ENCODE results near the gene FMC1. TPM values are rescaled to one million over a fixed set of nuclear protein-coding genes. Genes with fewer than 3 reads are reported as not detected.
"Not testable (repeated sequence)": the region's sequence is repeated elsewhere in the genome, so short reads cannot be mapped to it uniquely, and the experiment has no call there.

FMC1 gene
- 10 to 100 TPM; 11.5 to 12.0 TPM for total RNA-seq
- 10 to 100 TPM; 45.3 to 62.1 (median 53.6) TPM for polyA plus RNA-seq
- total RNA-seq = 0 to 0.86 (median 0.34) reads per million in 6 experiments

- Mint-ChIP-seq H3K9me3 (peaks cover 0 to 17% (median 4%) of the 10 kb centered on the region in 9 donors), H3K36me3 (peaks cover 4 to 11% (median 7%) of the 10 kb centered on the region in 3 donors), H3K27me3 (peaks cover 0 to 7% (median 0%) of the 10 kb centered on the region in 5 donors), H3K27ac (peak within 1 kb of the TSS; percentile 98 to 100 (median 100)), H3K4me1 (peaks cover 25 to 46% (median 42%) of the 10 kb centered on the region in 4 donors), H3K4me3 (peak within 1 kb of the TSS; percentile 93 to 100 (median 99))
- peak; percentile 55 to 66 for ATAC-seq
- POLR2A ChIA-PET = interaction anchor here (0.7 to 4.1 kb wide), 8 partner anchors 16 to 834 kb away, joined by 3 to 78 read pairs (median 5); partner anchors contain the start of gene LUC7L2
- peak; percentile 63 to 92 (median 86) for DNase-seq
These were observed at the start of gene FMC1 for GRCh38 chr7:139341058-139341775. FMC1 (plus strand) TSS chr7:139341337; CDS start chr7:139341385, 48 bp downstream.

- Mint-ChIP-seq H3K27ac (no peak overlapping the region), H3K4me3 (no peak overlapping the region), H3K4me1 (peaks cover 0 to 2% (median 0%) of the 10 kb centered on the region in 4 donors), H3K27me3 (peaks cover 0 to 1% (median 0%) of the 10 kb centered on the region in 5 donors), H3K36me3 (peaks cover 6 to 55% (median 20%) of the 10 kb centered on the region in 3 donors), H3K9me3 (no peaks in the 10 kb centered on the region)
- POLR2A ChIA-PET = no interaction called here
- no peak for DNase-seq
- ATAC-seq = no peak
These were observed 48.3 kb upstream of the FMC1 start for GRCh38 chr7:139292821-139293220.

- H3K4me3 Mint-ChIP-seq = no peak overlapping the region
- H3K36me3 Mint-ChIP-seq = peaks cover 0 to 54% (median 17%) of the 10 kb centered on the region in 3 donors
- DNase-seq = no peak
- no peaks in the 10 kb centered on the region for H3K4me1 Mint-ChIP-seq
- no peaks in the 10 kb centered on the region for H3K9me3 Mint-ChIP-seq
- H3K27me3 Mint-ChIP-seq = no peaks in the 10 kb centered on the region
- POLR2A ChIA-PET = no interaction called here
- ATAC-seq = no peak
- no peak overlapping the region for H3K27ac Mint-ChIP-seq
These were observed 47.6 kb upstream of the FMC1 start for GRCh38 chr7:139293534-139293933.

GRCh38 chr7:139294241-139294640 lies 46.9 kb upstream of the FMC1 start:
- ATAC-seq = no peak
- Mint-ChIP-seq H3K27ac (no peak overlapping the region), H3K9me3 (no peaks in the 10 kb centered on the region), H3K36me3 (peaks cover 0 to 56% (median 20%) of the 10 kb centered on the region in 3 donors), H3K4me1 (no peaks in the 10 kb centered on the region), H3K27me3 (no peaks in the 10 kb centered on the region), H3K4me3 (no peak overlapping the region)
- POLR2A ChIA-PET = interaction anchor here (0.7 kb wide), 1 partner anchor 35 kb away, joined by 4 read pairs; no protein-coding TSS in a partner anchor
- DNase-seq = no peak

GRCh38 chr7:139294951-139295575 lies 46.1 kb upstream of the FMC1 start:
- H3K27ac Mint-ChIP-seq = no peak overlapping the region
- ATAC-seq (no peak), DNase-seq (no peak)
- peaks cover 0 to 62% (median 20%) of the 10 kb centered on the region in 3 donors for H3K36me3 Mint-ChIP-seq
- no peaks in the 10 kb centered on the region for H3K9me3 Mint-ChIP-seq
- POLR2A ChIA-PET = interaction anchor here (0.7 kb wide), 1 partner anchor 35 kb away, joined by 4 read pairs; no protein-coding TSS in a partner anchor
- no peaks in the 10 kb centered on the region for H3K4me1 Mint-ChIP-seq
- no peaks in the 10 kb centered on the region for H3K27me3 Mint-ChIP-seq
- H3K4me3 Mint-ChIP-seq = no peak overlapping the region

GRCh38 chr7:139297795-139298194 lies 43.3 kb upstream of the FMC1 start:
- DNase-seq (no peak), ATAC-seq (no peak)
- Mint-ChIP-seq H3K9me3 (no peaks in the 10 kb centered on the region), H3K36me3 (peaks cover 0 to 71% (median 28%) of the 10 kb centered on the region in 3 donors), H3K27ac (no peak overlapping the region), H3K27me3 (no peaks in the 10 kb centered on the region), H3K4me1 (no peaks in the 10 kb centered on the region), H3K4me3 (no peak overlapping the region)
- POLR2A ChIA-PET = no interaction called here

GRCh38 chr7:139299296-139299695 lies 41.8 kb upstream of the FMC1 start:
- peaks cover 0 to 71% (median 29%) of the 10 kb centered on the region in 3 donors for H3K36me3 Mint-ChIP-seq
- no peak overlapping the region for H3K27ac Mint-ChIP-seq
- ATAC-seq (no peak), DNase-seq (no peak)
- no peaks in the 10 kb centered on the region for H3K9me3 Mint-ChIP-seq
- no peaks in the 10 kb centered on the region for H3K27me3 Mint-ChIP-seq
- H3K4me1 Mint-ChIP-seq = no peaks in the 10 kb centered on the region
- no peak overlapping the region for H3K4me3 Mint-ChIP-seq
- POLR2A ChIA-PET = no interaction called here

GRCh38 chr7:139300390-139300789 lies 40.7 kb upstream of the FMC1 start:
- no peak overlapping the region for H3K27ac Mint-ChIP-seq
- H3K36me3 Mint-ChIP-seq = peaks cover 0 to 61% (median 27%) of the 10 kb centered on the region in 3 donors
- no peaks in the 10 kb centered on the region for H3K9me3 Mint-ChIP-seq
- DNase-seq = no peak
- no peak overlapping the region for H3K4me3 Mint-ChIP-seq
- H3K4me1 Mint-ChIP-seq = no peaks in the 10 kb centered on the region
- no peaks in the 10 kb centered on the region for H3K27me3 Mint-ChIP-seq
- POLR2A ChIA-PET = interaction anchor here (0.6 kb wide), 1 partner anchor 57 kb away, joined by 5 read pairs; no protein-coding TSS in a partner anchor
- ATAC-seq = no peak

GRCh38 chr7:139304517-139304916 lies 36.6 kb upstream of the FMC1 start:
- Mint-ChIP-seq H3K9me3 (no peaks in the 10 kb centered on the region), H3K27ac (no peak overlapping the region), H3K4me1 (no peaks in the 10 kb centered on the region), H3K4me3 (no peak overlapping the region), H3K36me3 (peaks cover 0 to 51% (median 16%) of the 10 kb centered on the region in 3 donors), H3K27me3 (no peaks in the 10 kb centered on the region)
- POLR2A ChIA-PET = no interaction called here
- DNase-seq (no peak), ATAC-seq (no peak)

GRCh38 chr7:139317939-139318505 lies 23.1 kb upstream of the FMC1 start:
- ATAC-seq = no peak
- no peak for DNase-seq
- no peak overlapping the region for H3K27ac Mint-ChIP-seq
- no peaks in the 10 kb centered on the region for H3K4me1 Mint-ChIP-seq
- H3K36me3 Mint-ChIP-seq = peaks cover 0 to 2% (median 0%) of the 10 kb centered on the region in 3 donors
- H3K27me3 Mint-ChIP-seq = peaks cover 0 to 3% (median 0%) of the 10 kb centered on the region in 5 donors
- no peak overlapping the region for H3K4me3 Mint-ChIP-seq
- no peaks in the 10 kb centered on the region for H3K9me3 Mint-ChIP-seq
- POLR2A ChIA-PET = no interaction called here

- ATAC-seq (no peak), DNase-seq (no peak)
- Mint-ChIP-seq H3K27me3 (peaks cover 0 to 3% (median 0%) of the 10 kb centered on the region in 5 donors), H3K27ac (no peak overlapping the region), H3K36me3 (peaks cover 0 to 2% (median 0%) of the 10 kb centered on the region in 3 donors), H3K4me1 (peaks cover 0 to 1% (median 0%) of the 10 kb centered on the region in 4 donors), H3K9me3 (no peaks in the 10 kb centered on the region), H3K4me3 (no peak overlapping the region)
- POLR2A ChIA-PET = interaction anchor here (0.5 to 1.4 kb wide), 3 partner anchors 9 to 251 kb away, joined by 3 to 6 read pairs (median 3); no protein-coding TSS in a partner anchor
These were observed 19.9 kb upstream of the FMC1 start for GRCh38 chr7:139321071-139321745.

GRCh38 chr7:139324709-139325108 lies 16.4 kb upstream of the FMC1 start:
- ATAC-seq, H3K4me3 Mint-ChIP-seq, H3K27me3 Mint-ChIP-seq, H3K9me3 Mint-ChIP-seq, H3K27ac Mint-ChIP-seq, H3K4me1 Mint-ChIP-seq, DNase-seq, POLR2A ChIA-PET, H3K36me3 Mint-ChIP-seq: not testable (repeated sequence)
